GM23248 (cell line): ENCODE data around the gene USP25.

Experiments used
- EZH2 ChIP-seq: fragments of 200-600 bp; sonication (generic); IDR thresholded peaks from 2 replicates; pipeline ENCODE4 v1.6.1; 2018; ENCODE audit warnings: antibody characterized with exemption, mild to moderate bottlenecking; ENCODE audit not compliant: insufficient read depth, poor library complexity, severe bottlenecking
- EZH2phosphoT487 ChIP-seq: fragments of 200-600 bp; sonication (generic); IDR thresholded peaks from 2 replicates; pipeline ENCODE4 v1.6.1; 2018; ENCODE audit warnings: antibody characterized with exemption, moderate library complexity, mild to moderate bottlenecking, low read depth; ENCODE audit not compliant: insufficient read depth

DNA sequence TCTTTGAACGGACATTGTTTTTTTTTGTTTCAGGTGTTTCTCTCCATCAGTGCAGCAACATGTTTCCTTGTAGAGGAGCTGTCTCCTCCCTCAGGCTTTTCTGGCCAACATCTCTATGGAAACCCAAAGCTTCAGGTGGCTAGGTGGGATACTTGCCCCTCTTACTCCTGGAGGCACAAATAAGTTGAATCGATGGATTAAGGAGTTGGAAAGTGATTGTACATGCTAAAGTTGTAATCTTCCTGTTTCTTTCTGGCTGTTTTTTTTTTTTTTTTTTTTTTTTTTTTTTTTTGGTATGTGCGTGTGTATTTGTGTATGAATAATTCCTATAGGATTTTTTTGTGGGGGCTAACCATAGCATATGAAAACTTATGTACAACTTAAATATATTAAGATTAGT is 10.6 kb downstream of the USP25 start:
- TF ChIP-seq EZH2, result no peak
- TF ChIP-seq EZH2phosphoT487, result no peak
